GM19452 (cell line): ENCODE results near the gene MAD1L1.
"Not testable (repeated sequence)": the region's sequence is repeated elsewhere in the genome, so short reads cannot be mapped to it uniquely, and the experiment has no call there.

Experiments used
- ATAC-seq: cut with Tn5 transposase; IDR thresholded peaks from one replicate; pipeline ENCODE4 v1.9.1; 2021; ENCODE audit not compliant: unreplicated experiment

Gene MAD1L1

GRCh38 chr7:1860881-1861798 is 371.6 kb downstream of the MAD1L1 start:
- not testable (repeated sequence) for ATAC-seq

DNA sequence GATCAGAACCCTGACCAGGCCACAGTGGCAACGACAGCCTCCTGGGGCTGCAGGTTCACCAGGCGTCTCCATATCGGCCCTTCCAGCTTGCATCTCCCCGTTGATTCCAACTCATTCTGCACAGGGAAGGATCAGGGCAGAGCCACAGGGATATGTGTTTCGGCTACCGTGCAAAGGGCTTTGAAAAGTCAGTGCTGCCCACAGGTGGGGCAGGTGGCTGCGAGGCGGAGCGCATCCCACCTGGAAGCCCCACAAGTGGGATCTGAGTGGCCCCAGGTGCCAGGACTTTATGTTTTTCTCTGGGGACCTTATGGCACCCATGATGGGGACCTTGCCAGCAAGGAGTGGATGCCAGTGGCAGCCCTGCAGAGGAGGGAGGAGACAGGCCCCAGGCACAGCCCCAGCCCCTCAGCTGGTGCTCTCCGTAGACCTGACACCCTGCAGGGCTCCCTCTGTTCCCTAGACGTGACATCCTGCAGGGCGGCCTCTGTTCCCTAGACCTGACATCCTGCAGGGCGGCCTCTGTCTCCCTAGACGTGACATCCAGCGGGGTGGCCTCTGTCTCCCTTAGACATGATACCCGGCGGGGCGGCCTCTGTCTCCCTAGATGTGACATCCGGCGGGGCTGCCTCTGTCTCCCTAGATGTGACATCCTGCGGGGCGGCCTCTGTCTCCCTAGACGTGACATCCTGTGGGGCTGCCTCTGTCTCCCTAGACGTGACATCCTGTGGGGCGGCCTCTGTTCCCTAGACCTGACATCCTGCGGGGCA is 373.3 kb downstream of the MAD1L1 start:
- ATAC-seq, result no peak

GRCh38 chr7:1858435-1859265 is 374.1 kb downstream of the MAD1L1 start:
- no peak for ATAC-seq

GRCh38 chr7:1857487-1858421 is 375.0 kb downstream of the MAD1L1 start:
- ATAC-seq, result no peak

GRCh38 chr7:1856888-1857441 is 375.8 kb downstream of the MAD1L1 start:
- ATAC-seq, result no peak

DNA sequence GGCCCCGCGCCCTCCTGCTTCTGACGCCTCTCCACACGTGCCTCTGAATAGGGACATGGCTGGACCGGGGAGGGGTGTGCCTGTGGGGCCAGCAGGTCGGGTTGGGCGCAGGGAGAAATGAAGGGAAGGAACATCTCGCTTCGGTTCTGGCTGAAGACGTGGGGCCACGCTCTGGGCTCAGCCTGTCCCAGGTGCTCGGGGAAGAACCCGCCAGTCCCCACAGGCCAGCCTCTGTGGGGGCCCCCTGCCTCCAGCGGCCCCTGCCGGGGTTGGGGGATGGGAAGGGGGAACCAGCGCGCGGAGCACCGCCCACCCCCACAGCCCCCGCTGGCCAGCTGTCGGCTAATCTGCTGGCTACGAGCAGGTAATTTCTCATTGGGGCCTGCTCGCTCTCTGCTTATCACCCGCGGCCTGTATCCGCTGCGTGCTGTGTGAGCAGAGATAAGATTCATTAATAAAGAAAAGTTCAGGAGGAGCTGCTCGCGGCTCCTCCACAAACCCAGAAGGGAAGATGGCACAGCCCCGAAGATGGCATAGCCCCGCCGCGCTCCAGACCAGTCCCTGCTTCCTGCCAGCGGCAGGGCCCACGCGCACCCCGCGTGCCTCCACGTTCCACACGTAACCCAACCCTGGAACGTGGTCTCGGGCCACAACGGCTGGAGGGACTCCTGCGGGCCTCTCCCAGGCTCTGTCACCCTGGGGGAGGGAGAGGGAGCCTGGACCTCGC is 376.4 kb downstream of the MAD1L1 start:
- ATAC-seq, result no peak

DNA sequence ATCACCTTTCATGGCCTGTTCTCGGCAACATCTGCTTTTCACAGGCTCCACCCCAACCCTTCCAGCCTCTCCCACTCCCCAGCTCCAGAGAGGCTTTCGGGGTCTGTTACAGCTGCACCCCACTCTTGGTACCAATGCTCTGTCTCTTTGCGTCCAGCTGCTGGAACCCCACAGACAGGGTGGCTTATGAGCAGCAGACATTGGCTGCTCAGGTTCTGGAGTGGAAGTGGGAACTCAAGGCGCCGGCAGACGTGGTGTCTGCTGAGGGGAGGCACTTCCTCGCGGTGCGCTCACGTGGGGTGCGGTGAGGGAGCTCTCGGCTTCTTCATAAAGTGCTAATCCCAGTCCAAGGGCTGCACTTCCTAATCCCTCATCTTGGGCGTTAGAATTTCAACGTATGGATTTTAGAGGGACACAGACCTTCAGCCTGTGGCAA is 377.0 kb downstream of the MAD1L1 start:
- no peak for ATAC-seq

DNA sequence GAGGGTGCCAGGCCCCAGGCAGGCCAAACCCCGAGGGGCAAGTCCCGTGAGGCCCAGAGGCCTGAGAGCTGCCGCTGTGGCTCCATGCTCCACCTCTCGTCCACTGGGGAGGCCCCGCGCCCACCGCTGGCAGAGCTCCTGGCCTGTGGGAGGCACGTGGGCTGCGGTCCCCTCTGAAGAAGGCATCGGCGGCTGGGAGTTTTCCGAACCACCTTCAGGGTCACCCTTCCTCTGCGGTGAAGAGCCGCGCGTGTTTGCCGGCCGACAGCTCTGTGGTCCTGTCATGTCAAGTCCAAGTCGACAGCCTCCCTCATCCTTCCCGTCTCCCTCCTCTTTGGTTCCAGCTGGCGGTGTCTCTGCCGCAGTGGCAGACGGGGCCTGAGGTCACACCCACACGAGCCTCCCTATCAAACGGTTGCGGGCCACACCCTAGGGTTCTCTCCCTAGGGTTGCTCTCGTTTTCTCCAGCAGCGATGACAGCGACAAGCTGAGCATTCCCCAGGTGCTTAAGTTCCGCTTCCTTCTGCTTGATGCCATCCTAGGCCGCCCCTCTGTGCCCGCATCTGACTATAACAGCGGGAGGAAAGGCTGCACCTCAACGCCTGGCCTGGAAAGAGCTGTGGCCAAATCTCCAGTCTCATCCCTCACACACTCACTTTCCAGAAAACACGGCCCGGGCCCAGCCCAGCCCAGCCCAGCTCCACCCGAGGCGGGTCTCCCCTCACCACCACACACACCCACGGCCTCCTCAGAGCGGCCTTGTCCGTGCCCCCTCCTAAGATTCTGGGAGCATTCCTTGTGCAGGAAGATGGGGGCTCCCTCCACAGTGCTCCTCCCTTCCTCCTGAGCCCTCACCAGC is 377.6 kb downstream of the MAD1L1 start:
- ATAC-seq, result no peak

DNA sequence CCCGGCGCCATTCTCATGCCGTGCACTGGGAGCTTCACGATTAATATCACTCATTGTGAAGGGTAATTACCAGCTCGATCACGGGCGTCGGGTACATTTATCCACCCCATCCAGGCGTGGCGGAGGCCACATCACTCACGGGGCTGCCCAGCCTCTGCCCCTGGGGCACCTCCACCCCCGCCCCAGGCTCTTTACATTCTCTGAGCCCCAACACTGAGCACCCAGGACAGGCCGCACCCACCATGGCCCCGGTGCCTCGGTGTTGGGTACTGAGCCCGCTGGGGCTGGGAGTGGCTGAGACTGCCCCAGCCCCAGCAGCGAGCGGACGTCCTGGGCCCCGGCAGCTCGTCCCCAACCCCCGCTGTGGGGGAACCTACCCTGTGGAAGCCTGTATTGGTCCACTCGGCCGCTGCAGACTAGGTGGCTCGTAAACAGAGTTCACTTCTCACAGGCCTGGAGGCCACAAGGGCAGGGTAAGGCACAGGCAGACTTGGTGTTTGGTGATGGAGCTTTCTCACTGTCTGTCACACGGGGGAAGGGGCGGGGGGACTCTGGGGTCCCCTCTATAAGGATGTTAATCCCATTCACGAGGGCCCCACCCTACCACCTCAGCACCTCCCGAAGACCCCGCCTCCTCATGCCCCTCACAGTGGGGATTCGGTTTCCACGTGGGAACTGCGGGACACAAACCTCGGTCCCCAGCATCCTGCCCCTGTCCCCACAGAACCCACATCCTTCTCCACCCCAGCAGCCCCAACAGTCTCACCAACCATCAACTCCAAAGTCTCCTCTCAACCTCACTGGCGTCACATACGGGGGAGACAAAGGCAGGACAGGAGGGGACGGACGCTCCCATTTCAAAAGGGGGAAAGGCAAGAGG is 378.5 kb downstream of the MAD1L1 start:
- no peak for ATAC-seq

DNA sequence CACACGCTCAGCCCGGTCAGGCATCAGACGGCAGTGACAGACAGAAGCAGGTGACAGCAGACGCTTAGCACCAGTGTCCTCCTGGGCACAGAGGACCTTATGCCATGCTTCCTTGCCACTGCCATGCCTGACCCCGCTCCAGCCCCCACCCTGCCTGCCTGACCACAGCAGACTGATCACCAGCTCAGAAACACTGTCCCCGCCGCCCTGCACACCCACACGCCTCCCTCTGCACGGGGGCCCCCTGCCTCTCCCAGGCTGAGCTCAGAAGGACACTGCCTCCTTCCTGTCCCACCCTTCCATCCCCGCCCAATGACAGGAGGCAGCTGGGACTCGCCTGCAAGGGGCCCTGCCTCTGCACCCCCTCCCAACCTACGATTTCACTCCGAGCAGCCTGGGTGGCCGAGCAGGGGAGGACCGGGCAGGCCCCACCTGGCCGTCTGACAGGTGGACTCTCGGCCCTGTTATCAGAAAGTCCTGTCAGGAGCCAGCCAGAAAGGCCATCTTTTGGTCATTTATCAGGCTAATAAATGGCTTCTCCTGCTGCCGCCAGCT is 379.2 kb downstream of the MAD1L1 start:
- ATAC-seq, result no peak

GRCh38 chr7:1852517-1853430 is 380.0 kb downstream of the MAD1L1 start:
- no peak for ATAC-seq

DNA sequence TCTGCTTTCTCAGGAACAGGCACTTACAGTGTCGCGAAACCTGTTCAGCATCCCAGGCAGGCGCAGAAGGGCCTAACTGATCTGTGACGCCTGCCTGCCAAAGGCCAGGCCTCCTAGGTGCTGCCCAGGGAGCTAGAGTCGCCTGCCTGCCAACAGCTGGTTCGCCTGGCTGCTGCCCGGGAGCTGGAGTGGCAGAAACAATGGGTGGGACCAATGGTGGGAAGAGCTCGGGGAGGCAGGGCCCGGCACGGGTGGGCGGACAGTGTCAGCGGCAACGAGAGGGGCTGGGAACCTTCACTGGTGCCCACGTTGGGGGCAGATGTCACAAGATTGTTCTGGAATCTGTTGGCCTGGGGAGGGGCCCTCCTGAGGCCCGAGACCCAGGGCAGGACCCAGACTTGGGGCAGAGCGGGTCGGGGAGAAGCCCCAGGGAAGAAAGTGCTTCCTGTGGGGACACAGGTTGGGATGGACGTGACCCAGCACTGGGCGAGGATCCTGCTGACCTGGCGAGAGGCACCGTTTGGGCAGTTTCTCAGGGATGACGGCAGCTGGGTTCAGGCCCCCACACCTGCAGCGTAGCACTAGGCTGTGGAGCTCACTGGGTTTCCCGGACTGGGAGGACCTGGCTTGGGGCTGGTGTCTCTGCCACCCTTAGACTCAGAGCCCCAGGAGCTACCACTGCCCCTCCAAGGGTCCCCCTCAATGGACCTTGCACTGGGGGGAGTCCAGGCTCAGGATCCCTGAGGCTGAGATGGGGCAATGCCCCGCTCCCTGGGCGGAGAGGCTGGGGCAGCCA is 380.8 kb downstream of the MAD1L1 start:
- no peak for ATAC-seq

GRCh38 chr7:1850976-1851571 is 381.7 kb downstream of the MAD1L1 start:
- no peak for ATAC-seq

- no peak for ATAC-seq
Observed at GRCh38 chr7:1850111-1850975, 382.4 kb downstream of the MAD1L1 start.
